ENCODE results near the gene KLHL24. TPM values are rescaled to one million over a fixed set of nuclear protein-coding genes. Genes with fewer than 3 reads are reported as not detected.
"Not testable (repeated sequence)": the region's sequence is repeated elsewhere in the genome, so short reads cannot be mapped to it uniquely, and the experiment has no call there.

Gene KLHL24
- total RNA-seq, 1 donor = 56.0 TPM

DNA sequence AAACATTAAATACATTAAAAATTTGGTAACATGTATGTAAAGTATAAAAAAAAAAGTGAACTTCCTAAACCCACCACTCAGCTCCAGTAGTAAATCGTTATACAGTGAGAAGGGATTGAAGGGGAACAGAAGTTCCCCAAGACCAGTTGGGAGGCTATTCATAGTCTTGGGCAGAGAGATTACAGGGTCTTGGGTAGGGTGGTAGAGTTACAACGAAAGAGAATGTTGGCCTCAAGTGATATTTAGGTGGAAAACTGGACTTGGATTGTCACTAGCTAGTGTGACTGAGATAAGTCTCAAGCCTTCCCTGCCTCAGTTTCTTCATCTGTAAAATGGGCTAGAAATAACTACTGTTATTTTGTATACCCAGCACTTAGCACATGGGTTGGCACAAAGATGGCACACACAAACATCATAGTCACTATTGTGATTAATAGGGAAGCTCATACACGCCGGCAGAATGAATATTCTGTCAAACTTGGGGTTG lies 61.7 kb downstream of the KLHL24 start:
- DNase-seq (ENCODE audit: low read depth) = no peak
- TF ChIP-seq CTCF (IDR thresholded peaks at IDR 0.05; ENCODE audit: insufficient read depth, low read length) = no peak
- peak overlapping the region; percentile 89 for H3K4me3 ChIP-seq (ENCODE audit: low read depth, low read length)

DNA sequence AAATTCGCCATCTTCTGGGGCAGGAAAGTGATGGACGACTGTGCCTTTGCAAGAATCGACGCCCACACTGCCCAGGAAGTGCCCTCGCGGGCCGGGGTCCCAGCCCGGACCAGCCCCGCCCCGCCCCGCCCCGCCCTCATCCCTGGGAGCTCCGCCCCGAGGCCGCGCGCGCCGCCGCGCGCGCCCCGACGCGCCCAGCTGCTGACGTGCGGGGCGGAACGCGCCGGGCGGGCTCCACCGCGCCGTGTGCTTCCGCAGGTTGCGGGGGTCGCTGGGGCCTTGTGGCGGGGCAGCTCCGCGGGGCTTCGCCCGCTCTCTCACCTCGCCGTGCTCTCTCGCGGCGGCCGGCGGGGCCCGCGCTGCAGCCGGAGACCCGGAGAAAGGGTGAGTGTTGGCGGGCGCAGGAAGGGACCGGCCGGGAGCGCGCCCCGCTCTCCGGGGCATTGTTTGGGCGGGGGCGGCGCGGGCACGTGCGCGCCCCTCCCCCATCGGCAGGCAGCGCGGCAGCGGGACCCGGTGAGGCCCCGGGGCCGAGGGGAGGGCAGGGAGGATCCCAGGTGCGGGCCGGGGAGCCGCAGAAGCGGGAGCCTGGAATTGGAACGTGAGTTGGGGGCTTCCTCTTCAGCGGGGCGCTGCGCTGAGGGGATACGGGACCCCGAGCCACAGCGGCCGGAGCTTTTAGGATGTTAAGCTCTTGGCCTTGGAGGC lies 62.3 kb downstream of the KLHL24 start, which contains the start of gene YEATS2:
Gene YEATS2, plus strand, starts transcription at position 188 of the 708 bp plus-strand sequence. CDS start 17,366 bp downstream, outside the sequence.
- H3K4me3 ChIP-seq (ENCODE audit: low read depth, low read length) = peak within 1 kb of the TSS; percentile 89
- DNase-seq (ENCODE audit: low read depth) = peak; percentile 39
- TF ChIP-seq CTCF (IDR thresholded peaks at IDR 0.05; ENCODE audit: insufficient read depth, low read length) = no peak

GRCh38 chr3:183698318-183698751 lies 62.9 kb downstream of the KLHL24 start:
- DNase-seq (ENCODE audit: low read depth) = peak; percentile 50
- H3K4me3 ChIP-seq (ENCODE audit: low read depth, low read length) = peak overlapping the region; percentile 89
- TF ChIP-seq CTCF (IDR thresholded peaks at IDR 0.05; ENCODE audit: insufficient read depth, low read length) = no peak

DNA sequence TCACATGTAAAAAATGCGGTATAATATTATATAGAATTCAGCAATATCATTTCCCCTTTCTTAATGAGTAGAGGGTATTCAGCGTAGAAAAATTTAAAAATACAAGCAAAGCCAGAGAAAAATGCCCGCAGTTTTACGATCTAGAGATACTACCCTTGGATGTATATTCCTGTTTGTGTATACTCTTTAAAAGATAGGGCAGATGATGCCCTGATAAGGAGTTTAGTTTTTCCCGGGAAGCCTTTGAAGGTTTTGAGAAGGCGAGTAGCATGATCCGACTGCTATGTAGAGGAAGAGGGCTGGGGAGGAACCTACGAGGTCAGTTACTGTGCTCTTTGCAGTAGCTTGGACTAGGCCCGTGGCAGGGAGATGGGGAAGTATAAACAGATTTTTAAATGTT lies 63.3 kb downstream of the KLHL24 start:
- TF ChIP-seq CTCF (IDR thresholded peaks at IDR 0.05; ENCODE audit: insufficient read depth, low read length) = no peak
- peak; percentile 49 for DNase-seq (ENCODE audit: low read depth)
- peak overlapping the region; percentile 89 for H3K4me3 ChIP-seq (ENCODE audit: low read depth, low read length)

- no peak for DNase-seq (ENCODE audit: low read depth)
- no peak for TF ChIP-seq CTCF (IDR thresholded peaks at IDR 0.05; ENCODE audit: insufficient read depth, low read length)
Measured at GRCh38 chr3:183699238-183699947, 64.0 kb downstream of the KLHL24 start.

GRCh38 chr3:183701744-183702143 lies 66.3 kb downstream of the KLHL24 start:
- H3K4me3 ChIP-seq (ENCODE audit: low read depth, low read length) = no peak overlapping the region
- TF ChIP-seq CTCF (IDR thresholded peaks at IDR 0.05; ENCODE audit: insufficient read depth, low read length) = no peak
- no peak for DNase-seq (ENCODE audit: low read depth)

More at GRCh38 chr3:183699238-183699947, 64.0 kb downstream of the KLHL24 start:
- H3K4me3 ChIP-seq (ENCODE audit: low read depth, low read length) = peak overlapping the region; percentile 89

- not testable (repeated sequence) for DNase-seq (ENCODE audit: low read depth); H3K4me3 ChIP-seq (ENCODE audit: low read depth, low read length)
Measured at GRCh38 chr3:183703892-183704291, 68.5 kb downstream of the KLHL24 start.

All from fibroblast of the aortic adventitia (primary cell).